ENCODE results near the gene KCNJ10. TPM values are rescaled to one million over a fixed set of nuclear protein-coding genes. Genes with fewer than 3 reads are reported as not detected.

Gene KCNJ10
- total RNA-seq, 2 donors from 2014 or later = 0.37 to 0.65 TPM

DNA sequence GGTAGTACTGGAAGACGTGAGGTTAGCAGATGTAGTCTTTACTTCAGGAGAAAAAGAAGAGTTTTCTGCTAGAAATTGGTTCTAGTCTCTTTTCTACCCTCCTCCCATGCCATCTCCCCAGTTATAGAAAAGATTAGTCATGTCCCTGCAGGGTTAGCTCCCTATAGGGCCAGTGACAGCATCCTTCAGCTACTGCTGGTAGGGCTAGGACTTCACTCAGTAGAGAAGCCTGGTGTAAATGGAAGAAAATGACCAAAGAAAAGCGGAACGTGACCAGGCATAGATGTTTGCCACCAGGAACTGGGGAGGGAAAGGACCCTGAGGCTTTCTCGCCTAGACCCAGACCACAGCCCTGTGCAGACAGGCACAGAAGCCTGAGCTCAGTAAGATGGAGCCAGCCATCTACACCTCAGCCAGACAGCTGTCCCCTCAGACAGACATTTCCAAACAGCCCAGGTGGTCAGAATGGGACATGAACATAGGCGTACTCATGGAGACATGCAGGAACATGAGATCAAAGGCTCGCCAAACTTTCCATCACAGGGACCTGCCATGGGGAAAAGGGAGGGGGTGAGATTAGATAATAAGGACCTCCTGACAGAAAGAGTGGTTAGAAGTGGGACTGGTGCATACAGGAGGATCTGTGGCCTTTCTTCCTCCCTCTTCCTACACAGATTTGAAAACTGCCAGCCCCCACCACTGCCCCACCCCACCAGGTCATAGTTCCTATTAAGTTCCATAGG, 92.4 kb downstream of the KCNJ10 start:
- no peak overlapping the region for H3K27ac Mint-ChIP-seq
- H3K4me3 Mint-ChIP-seq = no peak overlapping the region
- H3K9me3 Mint-ChIP-seq = no peaks in the 10 kb centered on the region
- no peak for ATAC-seq (replicated peaks in 1 of 2)
- DNase-seq = no peak
- H3K36me3 Mint-ChIP-seq (ENCODE audit: insufficient read depth in 2 of 2) = no peaks in the 10 kb centered on the region
- H3K4me1 Mint-ChIP-seq (ENCODE audit: low read depth) = no peaks in the 10 kb centered on the region
- H3K27me3 Mint-ChIP-seq (ENCODE audit: low read depth) = peaks cover 36% of the 10 kb centered on the region

DNA sequence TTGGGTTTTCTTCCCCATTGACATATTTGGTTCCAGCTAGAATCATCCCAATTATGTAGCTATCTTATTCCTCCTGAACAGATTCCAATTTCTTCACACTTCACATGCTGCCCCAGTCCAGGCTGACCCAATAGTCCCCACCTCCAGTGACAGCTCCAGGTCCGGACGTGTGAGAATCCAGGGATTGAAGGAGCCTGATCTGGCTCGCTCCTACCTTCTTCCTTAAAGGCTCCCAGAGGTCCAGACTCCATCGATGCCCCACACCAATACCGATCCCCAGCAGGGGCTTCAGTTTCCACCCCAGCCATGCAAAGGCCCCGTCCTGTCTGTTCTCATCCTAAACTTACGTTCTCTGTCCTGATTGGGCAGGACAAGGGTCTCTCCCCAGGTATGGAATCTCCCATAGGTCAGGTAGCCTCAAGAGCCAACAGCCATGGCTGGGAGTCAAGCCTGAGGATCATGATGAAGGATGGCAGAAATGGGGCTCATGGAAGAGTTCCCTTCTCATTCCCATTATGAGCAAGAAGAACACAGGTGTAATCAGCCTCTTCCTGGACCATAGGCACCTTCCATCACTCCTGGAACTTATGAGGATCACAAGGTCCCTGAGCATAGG, 95.5 kb downstream of the KCNJ10 start:
- Mint-ChIP-seq H3K4me1 (ENCODE audit: low read depth) (no peaks in the 10 kb centered on the region), H3K27me3 (ENCODE audit: low read depth) (peaks cover 20% of the 10 kb centered on the region), H3K9me3 (no peaks in the 10 kb centered on the region), H3K4me3 (no peak overlapping the region), H3K36me3 (ENCODE audit: insufficient read depth in 2 of 2) (no peaks in the 10 kb centered on the region), H3K27ac (no peak overlapping the region)
- DNase-seq (no peak), ATAC-seq (replicated peaks in 1 of 2) (no peak)

DNA sequence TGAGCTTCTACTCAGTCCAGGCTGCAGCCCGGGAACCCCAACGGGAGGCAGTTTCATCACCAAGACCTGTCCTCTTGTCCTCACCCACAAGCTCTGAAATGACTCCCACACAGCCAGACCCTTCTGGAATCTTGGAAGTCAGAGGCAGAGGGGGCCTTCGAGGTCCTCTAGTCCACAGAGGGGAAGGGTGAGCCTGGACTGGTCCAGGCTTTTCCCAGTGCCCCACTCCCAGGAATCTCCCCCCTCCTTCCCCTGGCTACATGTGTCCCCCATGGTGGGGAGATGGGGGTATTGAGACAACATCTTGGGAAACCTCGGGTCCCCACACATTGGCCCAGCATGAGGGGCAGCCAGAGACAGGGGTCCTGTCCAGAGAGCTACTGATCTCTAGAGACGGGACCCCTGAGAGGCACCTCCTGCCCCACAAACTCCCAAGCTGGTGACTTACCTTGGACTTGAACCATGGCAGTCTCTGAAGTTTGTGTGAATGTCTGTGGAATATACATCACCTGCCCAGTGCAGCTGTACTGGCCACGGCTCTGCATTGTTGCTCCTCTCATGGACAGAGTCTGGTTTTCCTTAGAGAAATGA, 96.5 kb downstream of the KCNJ10 start:
- no peaks in the 10 kb centered on the region for H3K36me3 Mint-ChIP-seq (ENCODE audit: insufficient read depth in 2 of 2)
- no peak for DNase-seq
- H3K4me1 Mint-ChIP-seq (ENCODE audit: low read depth) = no peaks in the 10 kb centered on the region
- no peaks in the 10 kb centered on the region for H3K9me3 Mint-ChIP-seq
- no peak overlapping the region for H3K27ac Mint-ChIP-seq
- H3K27me3 Mint-ChIP-seq (ENCODE audit: low read depth) = peaks cover 20% of the 10 kb centered on the region
- ATAC-seq (replicated peaks in 1 of 2) = no peak
- H3K4me3 Mint-ChIP-seq = no peak overlapping the region

DNA sequence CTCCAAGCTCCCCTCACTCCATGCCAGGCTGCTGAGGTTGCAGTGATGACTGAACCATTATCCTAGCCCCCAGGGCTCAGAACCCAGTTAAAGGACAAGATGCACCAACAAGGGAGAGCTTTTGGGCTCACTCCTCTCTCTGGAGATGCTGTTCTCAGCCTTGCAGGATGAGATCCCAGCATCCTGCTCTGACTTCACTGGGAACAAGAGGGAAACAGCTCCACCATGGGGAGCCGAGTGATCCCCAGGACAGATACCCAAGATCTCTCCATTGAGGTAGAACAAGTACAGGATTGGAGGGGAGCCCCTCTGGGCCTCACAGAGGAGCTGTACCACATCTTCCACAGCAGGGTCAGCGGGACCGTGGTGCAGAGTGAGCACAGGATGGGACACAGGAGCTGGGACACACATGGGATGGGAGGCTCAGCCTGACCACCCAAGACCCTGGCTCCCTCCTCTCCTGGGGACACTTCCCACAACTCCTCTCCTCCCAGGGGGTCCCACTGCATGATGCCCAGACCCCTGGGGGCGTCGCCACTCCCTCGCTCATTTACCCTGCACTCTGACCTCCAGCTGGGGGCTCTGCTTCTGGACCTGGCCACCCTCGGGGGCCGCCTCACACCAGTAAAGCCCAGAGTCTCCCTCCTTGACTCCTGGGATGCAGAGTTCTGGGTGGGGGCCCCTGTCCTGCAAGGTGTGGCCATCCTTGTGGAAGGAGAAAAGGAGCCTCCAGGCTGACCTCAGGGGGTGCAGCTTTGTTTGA, 97.3 kb downstream of the KCNJ10 start:
- Mint-ChIP-seq H3K36me3 (ENCODE audit: insufficient read depth in 2 of 2) (no peaks in the 10 kb centered on the region), H3K27ac (no peak overlapping the region), H3K9me3 (no peaks in the 10 kb centered on the region), H3K4me3 (no peak overlapping the region), H3K27me3 (ENCODE audit: low read depth) (peaks cover 25% of the 10 kb centered on the region), H3K4me1 (ENCODE audit: low read depth) (no peaks in the 10 kb centered on the region)
- DNase-seq (no peak), ATAC-seq (replicated peaks in 1 of 2) (no peak)

DNA sequence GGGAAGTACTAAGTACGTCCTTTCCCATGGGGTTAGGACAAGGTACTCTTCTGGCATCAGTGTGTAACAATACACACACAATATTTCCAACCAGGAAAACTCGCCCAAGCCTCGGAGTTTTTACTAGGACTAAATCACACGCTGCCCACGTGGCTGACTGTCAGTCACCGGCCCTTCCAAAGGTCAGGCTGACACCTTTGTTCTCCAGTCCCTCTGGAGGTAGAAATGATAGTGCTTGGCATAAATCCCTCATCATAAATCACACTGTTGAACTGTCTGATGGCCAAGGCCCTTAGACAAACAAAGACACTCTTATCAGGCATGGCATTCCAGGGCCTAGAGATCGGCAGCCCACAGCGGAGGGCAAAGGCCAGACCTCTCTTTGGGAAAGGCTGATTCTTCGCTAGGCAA, 99.0 kb downstream of the KCNJ10 start:
- Mint-ChIP-seq H3K4me3 (no peak overlapping the region), H3K4me1 (ENCODE audit: low read depth) (no peaks in the 10 kb centered on the region), H3K36me3 (ENCODE audit: insufficient read depth in 2 of 2) (no peaks in the 10 kb centered on the region), H3K27me3 (ENCODE audit: low read depth) (peaks cover 16% of the 10 kb centered on the region), H3K9me3 (no peaks in the 10 kb centered on the region), H3K27ac (no peak overlapping the region)
- DNase-seq (no peak), ATAC-seq (replicated peaks in 1 of 2) (no peak)

DNA sequence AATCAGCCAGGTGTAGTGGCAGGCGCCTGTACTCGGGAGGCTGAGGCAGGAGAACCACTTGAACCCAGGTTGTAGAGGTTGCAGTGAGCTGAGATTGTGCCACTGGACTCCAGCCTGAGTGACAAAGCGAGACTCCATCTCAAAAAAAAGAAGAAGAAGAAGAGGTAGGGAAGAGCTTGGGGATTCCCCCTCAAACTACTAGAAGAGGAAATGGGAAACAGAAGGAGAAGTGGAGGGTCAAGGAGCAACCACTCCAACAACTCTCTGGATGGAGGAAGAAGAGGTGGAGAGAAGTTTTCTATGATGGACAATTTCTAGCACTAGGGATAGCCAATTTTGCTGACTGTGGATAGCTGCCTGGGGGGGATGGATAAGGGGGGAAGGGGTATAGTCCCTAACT, 101.1 kb downstream of the KCNJ10 start:
- Mint-ChIP-seq H3K27ac (no peak overlapping the region), H3K4me1 (ENCODE audit: low read depth) (no peaks in the 10 kb centered on the region), H3K4me3 (no peak overlapping the region), H3K36me3 (ENCODE audit: insufficient read depth in 2 of 2) (no peaks in the 10 kb centered on the region), H3K9me3 (no peaks in the 10 kb centered on the region), H3K27me3 (ENCODE audit: low read depth) (peaks cover 26% of the 10 kb centered on the region)
- DNase-seq (no peak), ATAC-seq (replicated peaks in 1 of 2) (no peak)

DNA sequence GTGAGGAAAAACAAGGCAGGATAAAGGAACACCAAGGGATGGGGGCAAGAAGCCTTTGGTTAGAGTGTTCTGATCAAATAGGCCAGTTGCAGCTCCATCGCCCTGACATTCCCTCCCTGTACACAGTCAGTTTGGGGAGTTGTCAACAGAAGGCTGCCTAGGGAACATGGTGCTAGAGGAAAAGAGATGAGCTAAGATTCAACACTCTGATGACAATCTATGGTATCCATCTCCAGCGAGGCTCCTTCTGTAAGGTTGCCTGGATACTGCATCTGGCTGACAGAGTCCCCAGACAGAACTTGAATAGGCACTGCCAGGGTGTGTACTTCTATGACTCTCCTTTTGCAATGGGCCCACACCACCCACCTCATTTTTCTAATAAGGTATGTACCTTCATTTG, 104.7 kb downstream of the KCNJ10 start:
- Mint-ChIP-seq H3K27me3 (ENCODE audit: low read depth) (peaks cover 26% of the 10 kb centered on the region), H3K36me3 (ENCODE audit: insufficient read depth in 2 of 2) (no peaks in the 10 kb centered on the region), H3K4me3 (no peak overlapping the region), H3K27ac (no peak overlapping the region), H3K4me1 (ENCODE audit: low read depth) (no peaks in the 10 kb centered on the region), H3K9me3 (no peaks in the 10 kb centered on the region)
- no peak for ATAC-seq (replicated peaks in 1 of 2)
- DNase-seq = no peak

DNA sequence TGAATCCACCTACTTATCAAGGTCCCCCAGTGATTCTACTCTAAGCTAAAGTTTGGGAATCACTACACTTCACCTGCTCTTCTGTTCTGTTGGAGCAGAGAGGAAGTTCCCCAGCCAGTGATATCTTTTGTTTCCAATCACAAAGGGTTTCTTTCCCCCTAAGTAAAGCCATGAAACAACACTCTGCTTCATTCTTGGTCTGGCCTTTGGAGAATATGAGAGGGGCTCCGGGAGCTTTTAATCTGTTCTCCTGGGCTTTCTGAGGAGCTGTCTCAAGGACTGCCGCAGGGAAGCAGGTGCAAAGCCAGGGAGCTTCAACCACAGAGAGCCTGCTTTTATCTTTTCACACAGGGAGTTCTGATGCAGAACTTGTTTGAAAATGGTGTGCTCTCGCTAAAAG, 105.8 kb downstream of the KCNJ10 start:
- H3K27me3 Mint-ChIP-seq (ENCODE audit: low read depth) = peaks cover 25% of the 10 kb centered on the region
- no peaks in the 10 kb centered on the region for H3K36me3 Mint-ChIP-seq (ENCODE audit: insufficient read depth in 2 of 2)
- ATAC-seq (replicated peaks in 1 of 2) = no peak
- no peak for DNase-seq
- no peak overlapping the region for H3K4me3 Mint-ChIP-seq
- H3K4me1 Mint-ChIP-seq (ENCODE audit: low read depth) = peaks cover 6% of the 10 kb centered on the region
- H3K9me3 Mint-ChIP-seq = no peaks in the 10 kb centered on the region
- no peak overlapping the region for H3K27ac Mint-ChIP-seq

DNA sequence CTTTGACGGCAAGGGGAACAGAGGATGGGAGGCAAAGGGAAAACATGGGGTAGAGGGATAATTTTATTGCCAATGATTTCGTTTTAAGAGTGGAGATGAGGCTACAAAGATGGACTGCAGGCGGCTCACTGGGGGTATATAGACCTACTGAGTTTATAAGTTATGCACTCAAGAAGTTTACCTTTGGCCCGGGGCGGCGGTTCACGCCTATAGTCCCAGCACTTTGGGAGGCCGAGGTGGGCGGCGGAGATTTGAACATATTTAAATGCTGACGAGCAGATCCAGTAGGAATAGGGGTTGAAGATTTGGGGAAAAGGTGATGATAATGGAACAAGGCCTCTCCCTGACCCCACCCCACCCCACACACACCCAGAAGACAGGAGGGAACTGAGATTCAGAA, 107.8 kb downstream of the KCNJ10 start:
- Mint-ChIP-seq H3K4me1 (ENCODE audit: low read depth) (peaks cover 14% of the 10 kb centered on the region), H3K36me3 (ENCODE audit: insufficient read depth in 2 of 2) (no peaks in the 10 kb centered on the region), H3K27ac (no peak overlapping the region), H3K4me3 (no peak overlapping the region), H3K27me3 (ENCODE audit: low read depth) (peaks cover 13% of the 10 kb centered on the region), H3K9me3 (no peaks in the 10 kb centered on the region)
- ATAC-seq (replicated peaks in 1 of 2) = no peak
- DNase-seq = no peak

DNA sequence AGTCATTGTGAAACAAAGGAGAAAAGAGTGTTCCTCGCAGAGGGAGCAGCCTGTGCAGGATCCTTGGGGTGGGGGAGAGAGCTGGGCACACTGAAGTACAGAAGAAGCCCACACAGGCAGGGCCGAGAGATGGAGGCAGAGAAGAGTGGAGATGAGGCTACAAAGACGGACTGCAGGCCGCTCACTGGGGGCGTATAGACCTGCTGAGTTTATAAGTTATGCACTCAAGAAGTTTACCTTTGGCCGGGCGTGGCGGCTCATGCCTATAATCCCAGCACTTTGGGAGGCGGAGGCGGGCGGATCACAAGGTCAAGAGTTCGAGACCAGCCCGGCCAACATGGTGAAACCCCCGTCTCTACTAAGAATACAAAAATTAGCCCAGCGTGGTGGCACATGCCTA, 108.3 kb downstream of the KCNJ10 start:
- no peak overlapping the region for H3K27ac Mint-ChIP-seq
- ATAC-seq (replicated peaks in 1 of 2) (no peak), DNase-seq (no peak)
- H3K36me3 Mint-ChIP-seq (ENCODE audit: insufficient read depth in 2 of 2) = no peaks in the 10 kb centered on the region
- peaks cover 14% of the 10 kb centered on the region for H3K4me1 Mint-ChIP-seq (ENCODE audit: low read depth)
- H3K4me3 Mint-ChIP-seq = no peak overlapping the region
- H3K27me3 Mint-ChIP-seq (ENCODE audit: low read depth) = peaks cover 14% of the 10 kb centered on the region
- H3K9me3 Mint-ChIP-seq = no peaks in the 10 kb centered on the region

DNA sequence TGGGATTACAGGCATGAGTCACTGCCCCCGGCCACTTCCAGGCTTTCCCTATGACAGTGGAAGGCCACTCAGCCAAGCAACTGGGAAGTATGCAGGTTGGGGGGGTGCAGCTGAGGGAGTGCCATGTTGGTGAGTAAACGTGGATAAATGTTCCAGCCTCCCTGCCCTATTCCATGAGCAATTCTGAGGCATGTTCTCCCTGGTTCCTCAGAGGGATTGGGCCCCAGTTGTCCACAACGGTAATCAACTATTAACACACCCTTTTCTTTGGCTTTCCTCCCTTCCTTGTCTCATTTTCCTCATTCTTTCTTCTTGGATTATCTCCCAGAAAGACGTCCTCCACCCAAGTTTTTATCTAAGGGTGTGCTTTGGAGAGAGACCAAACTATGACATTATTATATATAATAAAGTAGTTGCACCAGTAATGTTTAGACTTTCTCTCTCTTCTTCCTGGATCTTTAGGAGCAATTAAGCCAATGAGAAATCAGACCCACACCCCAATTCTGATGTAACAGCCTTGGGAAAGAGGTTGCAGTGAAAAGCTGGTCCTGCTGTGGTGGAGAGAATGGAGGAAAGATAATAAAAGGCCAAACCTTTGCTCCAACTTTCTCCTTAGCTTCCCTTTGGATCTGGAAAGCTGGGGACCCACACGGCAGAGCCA, 109.1 kb downstream of the KCNJ10 start:
- no peaks in the 10 kb centered on the region for H3K36me3 Mint-ChIP-seq (ENCODE audit: insufficient read depth in 2 of 2)
- H3K27ac Mint-ChIP-seq = no peak overlapping the region
- no peaks in the 10 kb centered on the region for H3K9me3 Mint-ChIP-seq
- H3K4me3 Mint-ChIP-seq = no peak overlapping the region
- peaks cover 14% of the 10 kb centered on the region for H3K4me1 Mint-ChIP-seq (ENCODE audit: low read depth)
- no peak for DNase-seq
- H3K27me3 Mint-ChIP-seq (ENCODE audit: low read depth) = peaks cover 14% of the 10 kb centered on the region
- no peak for ATAC-seq (replicated peaks in 1 of 2)

DNA sequence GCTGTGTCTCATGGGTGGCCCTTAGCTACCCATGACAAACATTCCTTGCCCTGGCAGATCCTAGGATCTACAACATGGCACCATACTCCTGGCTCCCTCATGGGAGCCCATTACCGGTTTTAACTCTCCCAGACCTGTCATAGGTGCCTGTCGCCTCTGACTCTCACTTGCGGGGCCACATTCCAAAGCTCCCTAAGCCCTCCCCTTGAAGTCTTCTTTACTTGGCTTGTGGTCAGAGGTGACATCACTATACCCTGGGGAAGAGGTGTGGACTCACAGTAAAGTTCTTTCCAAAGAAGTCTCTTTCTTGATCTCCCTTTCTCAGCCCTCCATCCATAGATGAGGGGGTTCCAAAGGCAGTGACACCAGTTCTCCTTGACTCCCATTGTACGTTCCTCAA, 110.5 kb downstream of the KCNJ10 start:
- no peak overlapping the region for H3K4me3 Mint-ChIP-seq
- DNase-seq = no peak
- H3K27me3 Mint-ChIP-seq (ENCODE audit: low read depth) = peaks cover 15% of the 10 kb centered on the region
- no peak overlapping the region for H3K27ac Mint-ChIP-seq
- no peaks in the 10 kb centered on the region for H3K9me3 Mint-ChIP-seq
- peaks cover 14% of the 10 kb centered on the region for H3K4me1 Mint-ChIP-seq (ENCODE audit: low read depth)
- ATAC-seq (replicated peaks in 1 of 2) = no peak
- H3K36me3 Mint-ChIP-seq (ENCODE audit: insufficient read depth in 2 of 2) = no peaks in the 10 kb centered on the region
